GM12891 (cell line): ENCODE data around the gene CATSPERB.

Source experiments
- POLR2A ChIP-seq: IDR thresholded peaks from 2 replicates; pipeline ENCODE4 v1.6.1; 2011; ENCODE audit warnings: low read depth, low read length, control low read depth
- POLR2AphosphoS5 ChIP-seq: IDR thresholded peaks from 2 replicates; pipeline ENCODE4 v1.6.1; 2011; ENCODE audit warnings: low read depth, low read length, control low read depth
- SPI1 ChIP-seq: IDR thresholded peaks from 2 replicates; pipeline ENCODE4 v1.6.1; 2011; ENCODE audit warnings: low read depth, low read length, control low read depth
- TAF1 ChIP-seq: IDR thresholded peaks from 2 replicates; pipeline ENCODE4 v1.6.1; 2011; ENCODE audit warnings: low read depth, low read length, control low read depth

- TF ChIP-seq TAF1 (no peak), SPI1 (no peak), POLR2A (no peak), POLR2AphosphoS5 (no peak)
Observed at GRCh38 chr14:91679273-91679672, 52.6 kb downstream of the CATSPERB start.
